Measurements from ENCODE around the gene U2SURP.

U2SURP gene

GRCh38 chr3:143001369-143002082, at the start of gene U2SURP:
Gene U2SURP (plus strand): TSS chr3:143001570. CDS start chr3:143001629, 59 bp downstream.
- H3K27me3 ChIP-seq: peaks cover 5% of the 10 kb centered on the region
- H3K4me3 ChIP-seq (ENCODE audit: low read depth in 1 of 2, low read length in 1 of 2): peak within 1 kb of the TSS; percentile 93 to 94
- H3K36me3 ChIP-seq: no peaks in the 10 kb centered on the region
- H3K9me3 ChIP-seq: no peaks in the 10 kb centered on the region
- peak within 1 kb of the TSS; percentile 93 for H3K27ac ChIP-seq
- peaks cover 25 to 27% of the 10 kb centered on the region in 2 experiments for H3K4me1 ChIP-seq (ENCODE audit: control insufficient read depth in 1 of 2, insufficient read depth in 1 of 2, low read depth in 1 of 2, low read length in 1 of 2)
- peak; percentile 64 for TF ChIP-seq CTCF (IDR thresholded peaks at IDR 0.05)

GRCh38 chr3:142951794-142952193, 49.6 kb upstream of the U2SURP start:
- H3K36me3 ChIP-seq: no peaks in the 10 kb centered on the region
- H3K9me3 ChIP-seq: no peaks in the 10 kb centered on the region
- H3K27me3 ChIP-seq: peaks cover 62% of the 10 kb centered on the region
- peaks cover 0 to 13% of the 10 kb centered on the region in 2 experiments for H3K4me1 ChIP-seq (ENCODE audit: control insufficient read depth in 1 of 2, insufficient read depth in 1 of 2, low read depth in 1 of 2, low read length in 1 of 2)
- H3K27ac ChIP-seq: no peak overlapping the region
- TF ChIP-seq CTCF (IDR thresholded peaks at IDR 0.05): no peak
- H3K4me3 ChIP-seq (ENCODE audit: low read depth in 1 of 2, low read length in 1 of 2): no peak overlapping the region

- Histone ChIP-seq H3K27me3 (peaks cover 62% of the 10 kb centered on the region), H3K4me3 (ENCODE audit: low read depth in 1 of 2, low read length in 1 of 2) (no peak overlapping the region), H3K4me1 (ENCODE audit: control insufficient read depth in 1 of 2, insufficient read depth in 1 of 2, low read depth in 1 of 2, low read length in 1 of 2) (peaks cover 0 to 6% of the 10 kb centered on the region in 2 experiments), H3K27ac (no peak overlapping the region), H3K36me3 (no peaks in the 10 kb centered on the region), H3K9me3 (no peaks in the 10 kb centered on the region)
- no peak for TF ChIP-seq CTCF (IDR thresholded peaks at IDR 0.05)
These were observed 48.8 kb upstream of the U2SURP start for GRCh38 chr3:142952272-142953193.

- Histone ChIP-seq H3K4me3 (ENCODE audit: low read depth in 1 of 2, low read length in 1 of 2) (no peak overlapping the region), H3K36me3 (no peaks in the 10 kb centered on the region), H3K27me3 (peaks cover 62% of the 10 kb centered on the region), H3K4me1 (ENCODE audit: control insufficient read depth in 1 of 2, insufficient read depth in 1 of 2, low read depth in 1 of 2, low read length in 1 of 2) (peaks cover 0 to 5% of the 10 kb centered on the region in 2 experiments), H3K9me3 (no peaks in the 10 kb centered on the region), H3K27ac (no peak overlapping the region)
- TF ChIP-seq CTCF (IDR thresholded peaks at IDR 0.05): no peak
These were observed 47.9 kb upstream of the U2SURP start for GRCh38 chr3:142953443-142953842.

GRCh38 chr3:142958707-142959106, 42.7 kb upstream of the U2SURP start:
- H3K36me3 ChIP-seq: no peaks in the 10 kb centered on the region
- no peak for TF ChIP-seq CTCF (IDR thresholded peaks at IDR 0.05)
- H3K27ac ChIP-seq: no peak overlapping the region

More at GRCh38 chr3:142958707-142959106, 42.7 kb upstream of the U2SURP start:
- Histone ChIP-seq H3K4me1 (ENCODE audit: control insufficient read depth in 1 of 2, insufficient read depth in 1 of 2, low read depth in 1 of 2, low read length in 1 of 2) (peaks cover 6 to 11% of the 10 kb centered on the region in 2 experiments), H3K4me3 (ENCODE audit: low read depth in 1 of 2, low read length in 1 of 2) (no peak overlapping the region), H3K9me3 (no peaks in the 10 kb centered on the region), H3K27me3 (peaks cover 90% of the 10 kb centered on the region)
